Measurements from ENCODE around the gene LPCAT3.

DNA sequence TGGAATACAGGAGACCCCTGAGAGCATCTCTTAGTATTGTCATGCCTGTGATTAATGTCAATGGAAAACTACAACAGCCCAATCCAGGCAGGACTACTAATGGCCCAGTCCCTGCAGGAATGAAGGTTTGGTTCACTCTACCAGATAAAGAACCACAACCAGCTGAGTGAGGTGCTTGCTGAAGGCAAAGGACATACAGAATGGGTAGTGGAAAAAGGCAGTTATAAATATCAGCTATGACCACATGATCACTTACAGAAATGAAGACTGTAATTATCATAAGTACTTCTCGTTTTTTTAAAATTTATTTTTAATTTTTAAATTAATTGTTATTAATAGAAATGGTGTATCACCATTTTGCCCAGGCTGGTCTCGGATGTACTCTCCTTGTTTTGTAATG lies 17.2 kb upstream of the LPCAT3 start:
- no peak for TF ChIP-seq EZH2 (IDR thresholded peaks at IDR 0.05; ENCODE audit: insufficient read depth, poor library complexity, severe bottlenecking)
- no peak for TF ChIP-seq EZH2phosphoT487 (IDR thresholded peaks at IDR 0.05; ENCODE audit: insufficient read depth, low read depth)
